Neural cell (in vitro differentiated cells): ENCODE measurements around the gene RTN4.

Experiments
- SMC3 ChIP-seq: fragments of 450-650 bp; conservative IDR thresholded peaks from 2 replicates; pipeline ENCODE4 v1.6.1; 2014; ENCODE audit warnings: antibody characterized with exemption, mild to moderate bottlenecking, moderate library complexity; ENCODE audit not compliant: poor library complexity
- TF ChIP-seq, protein P1 (sequence below): fragments of 450-650 bp; IDR thresholded peaks from 2 replicates; pipeline ENCODE4 v1.5.1; 2014; ENCODE audit warnings: antibody characterized with exemption, mild to moderate bottlenecking, moderate library complexity; ENCODE audit not compliant: poor library complexity, severe bottlenecking

DNA sequence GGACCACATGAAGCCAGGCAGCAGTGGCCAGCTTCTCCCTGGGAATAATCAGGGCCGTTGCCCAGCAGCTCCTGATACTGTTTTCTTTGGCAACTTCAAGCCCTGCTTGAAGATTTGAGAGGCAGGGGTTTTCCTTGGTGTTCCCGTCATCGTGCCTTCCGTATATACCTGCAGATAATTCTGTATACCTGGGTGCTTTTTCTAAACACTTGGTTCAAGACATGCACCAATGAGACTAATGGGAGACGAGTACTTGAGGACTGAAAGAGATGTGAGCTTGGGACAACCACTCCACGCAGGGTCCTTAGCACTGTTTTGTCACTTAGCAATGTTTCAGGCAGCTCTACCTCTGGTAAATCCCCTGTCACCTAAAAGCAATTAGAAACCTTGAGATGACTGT lies 118.8 kb downstream of the RTN4 start:
- no peak for TF ChIP-seq SMC3
- TF ChIP-seq, protein P1, sequence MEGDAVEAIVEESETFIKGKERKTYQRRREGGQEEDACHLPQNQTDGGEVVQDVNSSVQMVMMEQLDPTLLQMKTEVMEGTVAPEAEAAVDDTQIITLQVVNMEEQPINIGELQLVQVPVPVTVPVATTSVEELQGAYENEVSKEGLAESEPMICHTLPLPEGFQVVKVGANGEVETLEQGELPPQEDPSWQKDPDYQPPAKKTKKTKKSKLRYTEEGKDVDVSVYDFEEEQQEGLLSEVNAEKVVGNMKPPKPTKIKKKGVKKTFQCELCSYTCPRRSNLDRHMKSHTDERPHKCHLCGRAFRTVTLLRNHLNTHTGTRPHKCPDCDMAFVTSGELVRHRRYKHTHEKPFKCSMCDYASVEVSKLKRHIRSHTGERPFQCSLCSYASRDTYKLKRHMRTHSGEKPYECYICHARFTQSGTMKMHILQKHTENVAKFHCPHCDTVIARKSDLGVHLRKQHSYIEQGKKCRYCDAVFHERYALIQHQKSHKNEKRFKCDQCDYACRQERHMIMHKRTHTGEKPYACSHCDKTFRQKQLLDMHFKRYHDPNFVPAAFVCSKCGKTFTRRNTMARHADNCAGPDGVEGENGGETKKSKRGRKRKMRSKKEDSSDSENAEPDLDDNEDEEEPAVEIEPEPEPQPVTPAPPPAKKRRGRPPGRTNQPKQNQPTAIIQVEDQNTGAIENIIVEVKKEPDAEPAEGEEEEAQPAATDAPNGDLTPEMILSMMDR = no peak
